Fibroblast of skin of scalp (primary cell): ENCODE measurements around the gene CNGA4.
"Not testable (repeated sequence)": the region's sequence is repeated elsewhere in the genome, so short reads cannot be mapped to it uniquely, and the experiment has no call there.

Experiments
- DNase-seq: peaks from one replicate; pipeline ENCODE4 v3.0.0-alpha.2; 2013

CNGA4 gene

DNA sequence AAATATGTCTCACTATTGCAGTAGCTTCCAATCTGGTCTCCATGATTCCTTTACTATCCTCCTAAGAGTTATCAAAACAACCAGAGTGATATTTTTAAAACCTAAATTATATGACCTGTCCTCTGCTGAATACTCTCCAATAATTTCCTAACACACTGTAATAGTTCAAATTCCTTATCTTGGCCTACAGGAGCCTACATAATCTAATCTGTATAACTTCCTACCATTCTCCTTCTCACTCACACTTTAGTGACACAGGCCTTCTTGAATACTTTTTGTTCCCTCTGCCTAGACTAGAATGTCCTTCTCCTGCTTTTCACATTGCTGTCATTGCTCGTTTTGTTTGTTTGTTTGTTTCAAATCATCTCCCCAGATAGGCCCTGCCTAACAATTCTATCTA, 13.9 kb upstream of the CNGA4 start:
- no peak for DNase-seq

DNA sequence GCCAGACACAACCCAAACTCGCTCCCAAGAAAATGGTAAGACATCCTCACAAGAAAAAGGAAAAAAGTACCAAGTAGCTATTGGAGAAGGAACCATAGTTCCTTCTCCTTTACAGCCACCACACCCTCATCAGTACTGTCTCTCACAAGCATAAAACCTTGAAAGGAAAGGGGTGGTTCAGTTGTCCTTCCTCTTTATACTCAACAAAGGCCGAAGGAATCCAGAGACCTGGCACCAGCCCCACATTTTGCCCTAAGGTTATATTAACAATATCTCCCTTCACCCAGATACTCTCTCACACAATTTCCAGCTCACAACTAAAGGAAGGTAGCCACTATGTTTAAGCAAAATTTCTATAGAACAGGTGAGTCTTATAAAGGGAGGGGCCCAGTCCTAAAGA, 13.0 kb upstream of the CNGA4 start:
- no peak for DNase-seq

DNA sequence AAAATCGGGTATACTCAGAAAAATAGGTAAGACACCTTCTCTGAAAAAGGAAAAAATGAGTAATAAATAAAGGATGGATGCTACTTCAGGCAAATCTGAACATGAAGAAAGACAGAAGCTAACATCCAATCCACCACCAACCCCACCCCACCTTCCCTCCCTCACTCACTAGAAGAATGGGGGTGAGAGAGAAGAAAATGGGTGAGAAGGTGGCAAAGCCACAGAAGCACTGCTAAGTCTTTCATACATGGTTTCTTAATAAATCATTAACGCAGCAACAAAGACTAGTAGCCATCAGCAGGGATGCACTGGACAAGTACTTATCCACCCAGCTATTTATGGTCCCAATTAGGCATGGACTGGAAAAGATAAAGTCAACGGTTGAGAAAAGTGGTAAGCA, 10.4 kb upstream of the CNGA4 start:
- DNase-seq: no peak

DNA sequence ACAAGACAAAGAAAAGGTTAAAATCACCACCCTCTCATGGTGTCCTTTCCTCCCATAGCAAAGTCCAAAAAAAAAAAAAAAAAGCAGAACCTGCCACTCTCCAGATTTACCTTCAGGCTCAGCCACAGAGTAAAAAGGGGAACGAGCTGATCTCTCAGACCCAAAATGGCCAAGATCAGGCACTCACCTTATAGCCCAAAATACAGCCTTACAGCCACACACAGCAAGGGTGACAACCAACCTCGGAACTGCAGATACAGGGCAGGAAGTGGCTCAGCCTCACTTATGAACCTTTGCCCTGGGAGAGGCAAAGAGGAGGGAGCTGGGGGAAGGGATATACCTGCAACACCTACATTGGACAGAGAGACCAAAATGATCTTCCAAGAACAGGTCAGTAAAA, 9.0 kb upstream of the CNGA4 start:
- no peak for DNase-seq

DNA sequence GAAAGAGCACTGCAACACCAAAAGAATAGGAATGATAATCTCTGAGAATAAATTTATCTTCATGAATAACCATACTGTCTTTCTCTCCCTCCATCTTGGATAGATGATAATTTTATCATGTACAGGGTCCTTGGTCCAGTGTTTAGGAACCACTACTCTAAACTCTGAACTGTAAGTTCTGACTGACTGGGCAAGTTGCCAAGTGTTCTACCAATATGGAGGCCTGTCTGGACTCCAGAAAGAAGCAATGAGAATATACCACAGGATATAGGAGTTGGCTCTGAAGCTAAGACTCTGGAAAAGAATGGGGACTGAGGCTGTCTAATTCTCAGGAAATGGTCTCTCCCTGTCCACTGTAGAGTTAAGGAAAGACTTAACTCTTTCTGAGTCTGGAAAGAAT, 6.0 kb upstream of the CNGA4 start:
- DNase-seq: no peak

DNA sequence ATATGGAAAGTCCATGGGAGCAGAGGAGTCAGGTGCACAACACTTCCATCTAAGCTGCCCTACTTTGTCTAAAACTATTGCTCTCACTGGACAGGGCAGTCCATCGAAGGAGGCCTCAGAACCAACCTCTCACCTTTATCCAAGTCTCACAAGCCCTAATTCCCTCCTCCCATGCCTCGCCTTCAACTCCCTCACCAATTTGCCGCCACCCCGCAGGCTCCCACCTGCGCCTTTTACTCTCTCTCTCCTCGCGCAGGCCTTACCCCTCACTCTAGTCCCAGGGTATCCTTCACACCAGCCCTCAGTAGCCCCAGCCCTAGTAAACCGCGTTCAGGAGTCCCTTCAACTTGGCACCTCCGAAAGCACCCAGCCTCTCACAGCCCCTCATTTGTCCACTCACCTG, 4.9 kb upstream of the CNGA4 start:
- no peak for DNase-seq

DNA sequence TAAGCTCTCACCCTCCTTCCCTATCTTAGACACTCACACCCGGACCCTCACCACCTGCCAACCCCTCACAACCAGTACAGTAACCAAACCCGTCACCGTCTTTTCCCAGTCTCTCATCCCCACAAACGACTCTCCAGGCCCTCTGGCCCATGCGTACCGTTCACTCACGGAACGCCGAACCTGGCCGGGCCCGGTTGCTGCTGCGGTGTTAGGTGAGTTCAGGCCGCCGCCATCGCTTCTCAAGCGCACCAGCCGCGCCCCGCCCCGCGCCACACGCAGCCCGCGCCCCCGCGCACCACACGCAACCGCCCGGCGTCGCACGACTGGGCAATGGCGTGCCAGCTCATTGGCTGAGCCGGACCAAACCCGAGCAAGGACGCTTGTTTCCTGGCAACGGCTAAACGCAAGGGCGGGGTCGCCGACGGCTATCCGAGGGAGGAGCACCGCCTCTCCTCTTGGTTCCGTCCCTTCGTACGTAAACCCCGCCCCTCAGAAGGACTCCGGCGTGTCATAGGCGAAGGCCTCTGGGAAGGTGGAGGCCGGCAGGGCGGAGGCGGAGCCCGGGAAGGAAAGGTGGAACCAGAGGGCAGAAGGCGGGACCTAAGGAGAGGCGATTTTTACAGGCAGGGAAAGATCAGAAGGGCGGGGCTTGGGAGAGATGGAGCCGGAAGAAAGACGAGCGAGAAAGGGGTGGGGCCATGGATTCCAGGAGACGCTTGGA, 4.3 kb upstream of the CNGA4 start, which contains the start of gene FHIP1B:
Gene FHIP1B (minus strand): TSS at position 250 of the 721 bp plus-strand sequence. CDS start 10,120 bp downstream, outside the sequence.
- peak; percentile 100 for DNase-seq

DNA sequence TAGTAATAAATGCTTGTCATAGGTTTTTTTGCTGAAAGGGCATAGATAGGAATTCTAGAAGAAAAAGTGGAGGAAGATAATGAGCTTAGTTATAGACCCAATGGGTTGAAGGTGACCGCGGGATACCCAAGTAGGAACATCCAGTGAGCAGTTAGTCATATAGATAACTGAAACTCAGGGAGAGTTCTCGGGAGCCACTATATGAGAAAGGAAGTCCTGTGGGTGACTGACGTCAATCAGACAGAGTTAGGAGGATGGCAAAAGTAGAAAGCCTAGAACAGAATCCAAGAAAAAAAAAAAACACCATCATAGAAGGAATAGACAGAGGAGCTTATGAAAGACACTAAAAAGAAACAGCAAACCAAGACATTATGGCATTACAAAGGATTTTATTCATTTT, 1.6 kb upstream of the CNGA4 start:
- DNase-seq: no peak

DNA sequence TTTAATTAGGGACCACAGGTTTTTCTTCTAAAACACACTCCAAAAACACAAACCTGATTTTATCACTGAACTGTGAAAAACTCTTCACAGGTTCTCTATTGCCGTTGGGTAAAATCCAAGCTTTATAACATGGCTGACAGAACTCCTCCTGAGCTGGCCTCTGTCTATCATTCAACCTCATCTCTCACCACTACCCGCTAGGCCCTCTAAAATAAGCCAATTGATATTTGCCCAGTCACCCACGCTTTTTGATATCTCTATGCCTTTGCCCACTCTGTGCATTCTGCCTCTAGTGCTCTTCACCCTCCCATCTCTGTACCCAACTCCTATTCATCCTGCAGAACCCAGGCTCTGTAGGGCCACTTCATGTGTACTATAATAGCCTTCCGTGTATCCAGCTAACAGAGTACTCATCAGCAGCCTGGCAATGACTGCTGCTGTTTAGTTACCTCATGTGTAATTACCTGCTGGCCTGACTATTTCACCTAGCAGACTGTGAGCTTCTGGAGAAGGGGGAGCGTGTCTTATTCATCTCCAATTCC, 1.1 kb upstream of the CNGA4 start:
- no peak for DNase-seq

DNA sequence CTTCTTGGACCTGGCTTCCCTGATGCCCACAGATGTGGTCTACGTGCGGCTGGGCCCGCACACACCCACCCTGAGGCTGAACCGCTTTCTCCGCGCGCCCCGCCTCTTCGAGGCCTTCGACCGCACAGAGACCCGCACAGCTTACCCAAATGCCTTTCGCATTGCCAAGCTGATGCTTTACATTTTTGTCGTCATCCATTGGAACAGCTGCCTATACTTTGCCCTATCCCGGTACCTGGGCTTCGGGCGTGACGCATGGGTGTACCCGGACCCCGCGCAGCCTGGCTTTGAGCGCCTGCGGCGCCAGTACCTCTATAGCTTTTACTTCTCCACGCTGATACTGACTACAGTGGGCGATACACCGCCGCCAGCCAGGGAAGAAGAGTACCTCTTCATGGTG, 1.2 kb downstream of the CNGA4 start:
- no peak for DNase-seq

DNA sequence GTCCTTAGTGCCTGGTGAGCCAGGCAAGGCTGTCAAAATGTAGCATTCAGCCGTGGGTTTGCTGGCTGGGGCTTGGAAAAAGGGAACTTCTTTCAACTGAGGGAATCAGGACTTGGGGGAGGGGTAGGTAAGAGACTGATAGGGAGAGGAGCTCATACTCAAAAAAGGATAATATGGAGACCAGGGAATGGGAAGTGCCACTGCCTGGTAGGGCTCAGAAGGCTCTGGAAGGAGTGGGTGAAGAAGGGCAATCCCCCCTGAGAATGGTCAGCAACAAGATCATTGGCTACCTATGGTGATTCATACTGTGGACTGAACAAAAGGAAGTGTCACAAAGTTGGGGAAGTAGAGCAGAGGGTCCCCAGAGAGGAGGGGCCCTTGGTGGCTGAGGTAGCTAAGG, 1.9 kb downstream of the CNGA4 start:
- DNase-seq: no peak

DNA sequence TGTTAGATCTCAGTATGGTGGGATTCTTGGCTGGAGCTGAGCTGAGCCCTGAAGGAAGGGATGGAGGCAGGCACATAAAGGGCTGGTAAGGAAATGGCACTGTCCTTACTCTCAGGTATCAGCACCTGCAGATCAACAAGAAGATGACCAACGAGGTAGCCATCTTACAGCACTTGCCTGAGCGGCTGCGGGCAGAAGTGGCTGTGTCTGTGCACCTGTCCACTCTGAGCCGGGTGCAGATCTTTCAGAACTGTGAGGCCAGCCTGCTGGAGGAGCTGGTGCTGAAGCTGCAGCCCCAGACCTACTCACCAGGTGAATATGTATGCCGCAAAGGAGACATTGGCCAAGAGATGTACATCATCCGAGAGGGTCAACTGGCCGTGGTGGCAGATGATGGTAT, 2.4 kb downstream of the CNGA4 start:
- DNase-seq: no peak

DNA sequence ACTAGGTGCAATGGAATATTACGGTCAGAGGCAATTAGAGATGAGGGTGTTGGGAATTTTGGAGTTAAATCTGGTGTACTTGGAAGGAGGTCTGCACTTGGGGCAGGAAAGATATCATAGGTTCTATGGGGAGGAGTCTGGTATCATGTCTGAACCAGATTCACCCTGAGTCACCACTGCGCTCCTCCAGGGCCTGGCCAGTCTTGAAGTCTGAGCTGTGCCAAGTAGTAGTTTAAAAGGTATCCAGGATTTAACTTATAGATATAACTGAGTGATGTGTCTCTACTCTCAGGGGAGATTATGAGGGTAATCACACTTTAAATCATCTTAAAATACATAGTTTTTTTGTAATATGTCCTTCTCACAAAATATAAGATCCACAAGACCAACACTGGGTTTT, 6.6 kb downstream of the CNGA4 start:
- no peak for DNase-seq

DNA sequence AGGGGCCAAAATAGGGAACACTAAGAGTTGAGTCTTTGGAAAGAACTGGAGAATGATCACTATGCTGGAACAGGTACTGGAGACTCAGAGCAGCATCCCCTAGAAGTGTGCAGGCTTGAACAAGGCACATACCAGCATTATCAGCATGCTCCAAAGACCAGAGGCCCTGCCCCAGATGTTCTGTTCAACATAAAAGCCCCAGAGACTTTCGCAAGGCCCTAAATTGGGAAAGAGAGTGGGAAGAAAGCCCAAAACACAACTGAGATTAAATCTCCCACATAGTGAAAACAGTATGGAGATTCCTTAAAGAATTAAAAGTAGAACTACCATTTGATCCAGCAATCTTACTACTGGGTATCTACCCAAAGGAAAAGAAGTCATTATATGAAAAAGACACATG, 9.4 kb downstream of the CNGA4 start:
- no peak for DNase-seq

DNA sequence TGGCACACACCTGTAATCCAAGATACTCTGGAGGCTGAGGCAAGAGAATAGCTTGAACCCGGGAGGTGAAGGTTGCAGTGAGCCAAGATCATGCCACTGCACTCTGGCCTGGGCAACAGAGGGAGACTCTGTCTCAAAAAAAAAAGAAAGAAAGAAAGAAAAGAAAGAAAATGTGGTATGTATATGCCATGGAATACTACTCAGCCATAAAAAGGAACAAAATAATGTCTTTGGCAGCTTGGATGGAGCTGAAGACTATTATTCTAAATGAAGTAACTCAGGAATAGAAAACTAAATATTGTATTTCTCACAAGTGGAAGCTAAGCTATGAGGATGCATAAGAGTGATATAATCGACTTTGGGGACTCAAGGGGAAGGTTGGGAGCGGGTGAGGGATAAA, 10.0 kb downstream of the CNGA4 start:
- not testable (repeated sequence) for DNase-seq

DNA sequence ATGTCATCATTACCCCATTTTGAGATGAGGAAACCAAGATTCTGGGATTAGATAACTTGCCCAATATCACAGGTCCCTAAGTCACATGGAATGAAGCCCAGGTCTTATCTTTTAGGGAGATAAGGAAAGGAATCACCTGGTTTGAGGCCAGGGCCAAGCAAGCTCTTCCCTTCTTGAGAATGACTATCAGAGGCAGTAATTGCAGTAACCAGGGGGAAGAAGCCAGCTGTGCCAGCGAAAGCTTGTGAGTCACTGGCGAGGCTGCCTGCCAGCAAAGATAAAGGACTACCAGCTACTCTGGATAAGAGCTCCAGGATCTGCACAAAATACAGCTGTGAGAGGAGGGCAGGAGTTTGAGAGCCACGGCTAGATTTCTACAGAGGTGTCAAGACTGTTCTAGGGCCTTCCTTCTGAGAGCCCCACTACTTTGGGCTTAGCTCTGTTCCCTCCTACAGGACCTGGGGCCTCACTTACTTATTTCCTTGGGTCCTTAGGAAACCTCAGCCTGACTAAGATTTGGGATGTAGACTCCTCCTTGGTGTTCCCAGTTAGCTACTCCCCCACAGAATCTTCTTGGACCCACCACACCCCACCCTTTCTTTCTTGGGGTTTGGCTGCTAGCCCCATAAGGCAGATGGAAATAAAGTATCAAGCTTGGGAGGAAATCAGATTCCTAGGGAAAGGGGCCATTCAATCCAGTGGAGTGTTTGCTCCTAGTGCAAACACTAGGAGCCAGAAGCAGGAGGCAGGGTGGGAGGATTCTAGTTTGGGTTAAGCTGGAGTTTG, 11.1 kb downstream of the CNGA4 start:
- peak; percentile 43 for DNase-seq

DNA sequence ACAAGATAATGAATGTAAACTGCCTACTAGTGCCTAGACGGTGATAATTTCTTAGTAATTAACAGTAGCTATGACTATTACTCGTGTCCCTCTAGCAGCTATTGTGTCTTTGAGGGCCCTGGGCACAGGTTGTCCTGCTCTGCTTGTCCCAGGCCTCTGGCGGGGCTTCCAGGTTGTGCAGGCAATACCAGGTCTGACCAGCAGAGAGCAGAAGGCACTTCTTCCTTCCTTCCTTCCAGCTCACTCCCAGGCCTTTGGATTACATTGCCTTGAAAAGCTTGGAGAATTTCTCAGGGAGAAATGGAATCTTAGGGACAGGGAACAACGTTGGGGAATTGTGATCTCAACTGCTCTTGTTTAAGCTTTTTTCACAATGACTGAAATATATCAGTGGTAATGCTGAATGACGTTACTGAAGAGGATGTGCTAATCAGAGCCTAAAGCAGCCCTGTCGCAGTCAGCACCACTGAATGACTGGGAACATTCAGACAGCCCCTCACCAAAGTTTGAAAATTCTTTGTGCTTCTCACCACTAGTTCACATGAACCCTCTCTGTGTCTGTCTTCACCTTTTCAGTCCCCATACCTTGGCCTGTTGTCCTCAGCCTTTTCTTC, 12.3 kb downstream of the CNGA4 start:
- peak; percentile 68 for DNase-seq

DNA sequence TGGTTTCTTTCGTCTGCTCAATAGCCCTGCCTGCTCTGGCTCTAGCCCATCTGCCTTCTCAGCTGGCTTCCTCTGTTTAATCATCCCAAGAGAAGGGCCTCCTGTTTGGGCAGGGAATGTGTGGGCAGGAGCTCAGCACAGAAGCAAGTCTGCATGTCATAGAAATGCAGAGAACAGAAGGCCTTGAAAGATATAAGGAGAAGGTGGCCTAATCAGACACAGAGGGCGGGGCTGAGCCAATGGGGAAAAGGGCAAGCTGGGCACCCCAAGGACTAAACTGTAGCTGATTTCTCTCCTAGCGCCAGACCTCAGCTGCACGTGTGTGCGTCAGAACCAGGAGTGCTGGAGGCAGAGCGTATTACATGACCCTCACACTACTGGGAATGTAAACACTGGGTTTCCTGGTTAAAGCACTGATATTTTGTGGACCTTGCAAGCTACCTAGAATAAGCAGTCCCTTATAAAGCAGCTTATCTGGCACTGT, 13.1 kb downstream of the CNGA4 start:
- DNase-seq: no peak

DNA sequence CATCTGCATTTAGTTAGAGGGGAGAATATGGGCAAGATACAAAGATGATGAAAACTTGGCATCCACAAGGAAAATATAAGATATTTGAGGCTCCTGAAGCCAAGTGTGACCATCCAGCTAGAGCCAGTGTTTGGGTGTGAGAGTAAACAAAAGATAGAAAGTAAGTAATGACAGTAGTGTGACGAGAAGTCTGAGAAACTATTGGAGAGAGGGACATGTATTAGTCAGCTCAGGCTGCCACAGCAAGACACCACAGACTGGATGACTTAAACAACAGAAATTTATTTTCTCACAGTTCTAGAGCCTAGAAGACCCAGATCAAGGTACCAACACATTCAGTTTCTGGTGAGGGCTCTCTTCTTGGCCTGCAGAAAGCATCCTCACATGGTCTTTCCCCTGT, 14.3 kb downstream of the CNGA4 start:
- no peak for DNase-seq

DNA sequence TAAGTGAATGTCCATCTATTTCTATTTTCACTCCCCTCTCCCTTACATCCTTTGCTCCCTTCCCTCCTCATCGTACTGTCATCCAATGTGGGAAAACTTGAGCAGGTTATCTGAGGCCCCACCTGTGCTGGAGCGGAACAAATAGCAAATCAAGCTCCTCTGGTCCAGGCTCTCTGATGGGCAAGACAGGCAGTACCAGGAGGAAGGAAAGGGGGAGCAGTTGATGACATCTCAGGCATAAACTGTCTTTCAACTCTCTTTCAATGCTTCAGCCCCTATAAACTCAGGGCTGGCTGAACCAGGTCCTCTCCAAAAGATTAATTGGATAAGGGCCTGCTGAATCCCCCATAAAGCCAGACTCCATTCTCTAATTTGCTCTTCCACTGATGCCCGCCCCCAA, 19.3 kb downstream of the CNGA4 start:
- no peak for DNase-seq

DNA sequence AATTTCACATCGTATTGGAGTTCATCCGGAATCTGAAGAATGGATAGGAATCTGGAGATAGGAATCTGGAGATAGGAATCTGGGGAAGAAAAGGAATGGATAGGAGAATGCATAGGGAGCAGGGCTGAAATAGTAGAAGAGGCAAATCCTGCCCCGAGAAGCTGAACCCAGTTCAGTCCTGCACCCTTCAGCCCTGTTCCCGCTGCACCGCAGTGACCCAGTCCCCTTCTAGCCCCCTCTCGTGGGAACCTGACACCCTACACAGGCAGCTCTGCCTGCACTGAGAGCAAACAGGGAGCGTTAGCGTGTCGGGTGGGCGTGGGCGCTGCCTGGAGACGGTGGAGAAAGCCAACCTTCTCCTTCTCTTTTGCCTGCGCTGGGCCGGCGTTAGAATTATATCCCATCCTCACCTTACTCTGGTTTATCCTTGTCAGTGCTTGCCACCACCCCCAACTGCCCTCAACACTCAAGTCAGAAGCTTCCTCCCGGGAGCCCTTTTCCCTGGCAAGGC, 19.7 kb downstream of the CNGA4 start:
- no peak for DNase-seq

DNA sequence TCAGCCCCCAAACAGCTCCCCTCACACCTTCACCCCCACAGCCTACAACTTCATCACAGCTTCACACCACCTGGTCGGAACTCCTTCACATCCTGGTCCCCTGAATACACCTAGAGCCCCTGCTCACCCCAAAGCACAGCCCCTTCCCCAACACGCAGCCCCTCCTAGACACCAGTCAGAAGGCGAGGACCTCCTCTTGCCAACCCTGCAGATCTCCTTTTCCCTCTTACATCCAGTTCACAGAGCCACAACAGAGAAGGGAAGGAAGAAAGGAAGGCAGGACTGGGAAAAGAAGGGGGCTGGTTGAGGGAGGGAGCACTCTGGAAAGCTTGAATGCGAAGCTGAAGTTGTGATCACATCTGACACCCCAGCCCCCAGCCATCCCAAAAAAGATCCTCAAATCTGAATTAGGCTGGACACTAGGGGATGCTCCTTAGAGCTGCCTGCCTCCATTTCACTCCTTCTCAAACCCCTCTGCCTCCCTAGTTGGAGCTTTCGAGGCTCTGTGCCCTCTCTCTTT, 21.4 kb downstream of the CNGA4 start:
- no peak for DNase-seq

DNA sequence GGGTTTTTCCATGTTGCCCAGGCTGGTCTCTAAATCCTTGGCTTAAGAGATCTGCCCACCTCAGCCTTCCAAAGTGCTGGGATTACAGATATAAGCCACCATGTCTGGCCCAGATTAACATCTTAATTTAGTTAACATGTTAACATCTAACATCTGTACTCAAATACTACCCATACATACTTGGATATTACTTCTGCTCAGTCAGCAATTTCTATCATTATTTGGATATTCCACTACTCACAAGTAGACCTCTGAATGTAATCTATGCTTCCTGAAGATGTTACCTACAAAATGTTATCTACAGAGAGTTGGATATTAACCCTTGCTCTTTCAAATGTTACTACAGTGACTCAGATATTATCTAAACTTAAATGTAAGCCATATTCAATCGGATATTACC, 24.8 kb downstream of the CNGA4 start:
- DNase-seq: no peak
